SK-N-MC (cell line): ENCODE measurements around the gene PIP4K2C.

Source experiments
- EZH2 ChIP-seq: fragments of 200-600 bp; sonication (generic); IDR thresholded peaks from one replicate; pipeline ENCODE4 v1.6.1; 2017; ENCODE audit warnings: antibody characterized with exemption
- FOXP2 ChIP-seq: optimal IDR thresholded peaks from 2 replicates; pipeline ENCODE3; 2011; ENCODE audit warnings: mild to moderate bottlenecking, moderate library complexity; ENCODE audit not compliant: insufficient read depth; ENCODE audit errors: extremely low read length, control extremely low read depth
- POLR2AphosphoS5 ChIP-seq: IDR thresholded peaks from 2 replicates; pipeline ENCODE4 v1.6.1; 2012; ENCODE audit warnings: mild to moderate bottlenecking, low read depth, low read length, borderline replicate concordance

- TF ChIP-seq EZH2 (no peak), POLR2AphosphoS5 (no peak), FOXP2 (no peak)
These were observed 15.8 kb downstream of the PIP4K2C start for GRCh38 chr12:57606821-57607220.
